GM21423 (cell line): ENCODE data around the gene CORO2A.
"Not testable (repeated sequence)": the region's sequence is repeated elsewhere in the genome, so short reads cannot be mapped to it uniquely, and the experiment has no call there.

ENCODE experiments used
- ATAC-seq: cut with Tn5 transposase; IDR thresholded peaks from one replicate; pipeline ENCODE4 v1.9.1; 2021; ENCODE audit warnings: mild to moderate bottlenecking, moderate library complexity; ENCODE audit not compliant: unreplicated experiment

The CORO2A gene

GRCh38 chr9:98144631-98145030 lies 47.8 kb downstream of the CORO2A start:
- ATAC-seq: no peak

- no peak for ATAC-seq
Measured at GRCh38 chr9:98144076-98144475, 48.4 kb downstream of the CORO2A start.

- no peak for ATAC-seq
Measured at GRCh38 chr9:98142925-98143481, 49.4 kb downstream of the CORO2A start.

GRCh38 chr9:98142182-98142907 lies 50.1 kb downstream of the CORO2A start:
- no peak for ATAC-seq

GRCh38 chr9:98140503-98140902 lies 51.9 kb downstream of the CORO2A start:
- ATAC-seq: no peak

- ATAC-seq: no peak
Measured at GRCh38 chr9:98136489-98136888, 55.9 kb downstream of the CORO2A start.

- no peak for ATAC-seq
Measured at GRCh38 chr9:98135938-98136337, 56.5 kb downstream of the CORO2A start.

GRCh38 chr9:98135558-98135934 lies 56.9 kb downstream of the CORO2A start:
- no peak for ATAC-seq

GRCh38 chr9:98134702-98135557 lies 57.5 kb downstream of the CORO2A start:
- ATAC-seq: no peak

- no peak for ATAC-seq
Measured at GRCh38 chr9:98132806-98133631, 59.4 kb downstream of the CORO2A start.

GRCh38 chr9:98132158-98132557 lies 60.3 kb downstream of the CORO2A start:
- no peak for ATAC-seq

- ATAC-seq: no peak
Measured at GRCh38 chr9:98130576-98131228, 61.7 kb downstream of the CORO2A start.

- not testable (repeated sequence) for ATAC-seq
Measured at GRCh38 chr9:98130060-98130459, 62.4 kb downstream of the CORO2A start.

- peak; percentile 84 for ATAC-seq
Measured at GRCh38 chr9:98129451-98129881, 63.0 kb downstream of the CORO2A start.

GRCh38 chr9:98128316-98128715 lies 64.1 kb downstream of the CORO2A start:
- ATAC-seq: no peak

- ATAC-seq: no peak
Measured at GRCh38 chr9:98127226-98127625, 65.2 kb downstream of the CORO2A start.

- no peak for ATAC-seq
Measured at GRCh38 chr9:98124637-98125426, 67.6 kb downstream of the CORO2A start.

- ATAC-seq: not testable (repeated sequence)
Measured at GRCh38 chr9:98124091-98124490, 68.3 kb downstream of the CORO2A start.

- ATAC-seq: no peak
Measured at GRCh38 chr9:98121058-98121457, 71.4 kb downstream of the CORO2A start.

- no peak for ATAC-seq
Measured at GRCh38 chr9:98120476-98120875, 72.0 kb downstream of the CORO2A start.
